Prostate gland (tissue), 2 donors: Measurements from ENCODE around the gene BTBD17.

Source experiments
- CTCF ChIP-seq, 4 experiments: fragments of 200-600 bp in 2 of 4; fragments of 450-650 bp in 2 of 4; sonication (generic) in 2 of 4; IDR thresholded peaks; 1 replicate in 3 of 4; 2 replicates in 1 of 4; pipeline ENCODE4 v1.5.1; 2016 to 2019; ENCODE audit warnings: antibody characterized with exemption in 4 of 4, mild to moderate bottlenecking in 2 of 4, moderate library complexity in 2 of 4
- POLR2A ChIP-seq: fragments of 450-650 bp; IDR thresholded peaks from one replicate; pipeline ENCODE4 v1.6.1; 2016; ENCODE audit warnings: antibody characterized with exemption, mild to moderate bottlenecking
- POLR2AphosphoS5 ChIP-seq: sonication (generic); formaldehyde crosslinking; IDR thresholded peaks from one replicate; pipeline ENCODE4 v1.6.1; 2017; ENCODE audit warnings: antibody characterized with exemption

DNA sequence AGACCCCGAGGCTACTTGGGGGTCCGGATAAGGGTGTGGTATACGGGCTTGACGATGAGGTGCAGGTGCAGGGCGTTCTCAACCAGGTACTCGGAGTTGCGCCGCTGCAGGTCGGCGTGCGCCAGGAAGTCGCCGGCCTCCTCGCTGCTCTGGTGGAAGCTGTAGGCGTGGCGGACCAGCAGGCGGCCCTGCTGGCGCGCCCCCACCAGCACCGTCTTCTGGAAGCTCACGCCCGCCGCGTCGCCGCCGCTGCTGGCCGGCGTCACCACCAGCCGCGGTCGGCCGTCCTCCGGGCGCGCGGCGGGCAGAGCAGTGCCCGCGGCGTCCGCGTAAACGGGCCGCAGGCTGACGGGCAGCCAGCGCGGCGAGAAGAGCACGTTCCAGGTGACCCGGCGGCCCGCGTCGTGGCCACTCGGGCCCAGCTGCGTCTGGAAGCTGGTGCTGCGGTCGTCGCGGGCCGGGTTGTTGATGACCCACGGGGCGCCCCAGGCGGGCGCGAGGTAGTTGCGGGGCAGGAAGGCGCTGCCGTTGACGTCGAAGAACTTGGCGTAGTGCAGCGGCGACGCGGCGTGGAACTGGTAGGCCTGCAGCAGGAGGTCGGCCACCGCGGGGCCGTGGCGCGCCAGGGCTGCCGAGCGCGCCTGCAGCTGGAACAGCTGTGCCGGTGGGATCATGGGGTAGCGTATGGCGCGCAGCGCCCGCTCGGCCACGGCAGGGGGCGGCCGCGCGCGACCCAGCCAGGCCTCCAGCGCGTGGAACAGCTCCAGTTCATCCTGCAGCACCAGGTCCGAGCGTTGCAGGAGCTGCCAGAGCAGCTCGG, 4.8 kb downstream of the BTBD17 start:
- TF ChIP-seq CTCF (IDR thresholded peaks at IDR 0.05) (no peak), POLR2AphosphoS5 (no peak), POLR2A (no peak)
